HL-60 (cell line): Measurements from ENCODE around the gene SLC1A7.

Experiments used
- CTCF ChIP-seq: IDR thresholded peaks from one replicate; pipeline ENCODE4 v1.5.1; 2011; ENCODE audit warnings: low read length, control low read depth, inconsistent platforms; ENCODE audit not compliant: insufficient read depth
- POLR2AphosphoS5 ChIP-seq: IDR thresholded peaks from 2 replicates; pipeline ENCODE4 v1.6.1; 2012; ENCODE audit warnings: low read depth
- REST ChIP-seq: IDR thresholded peaks from 2 replicates; pipeline ENCODE4 v1.6.1; 2012; ENCODE audit warnings: low read depth; ENCODE audit not compliant: insufficient replicate concordance

GRCh38 chr1:53137729-53138128 is 4.7 kb downstream of the SLC1A7 start:
- TF ChIP-seq CTCF (peak; percentile 20), POLR2AphosphoS5 (no peak), REST (no peak)
